RWPE1 (cell line): ENCODE results near the gene DNAH9.

Experiments used
- CTCF ChIA-PET: fragments of 350-600 bp; sonication (Branson Sonifier 250); formaldehyde crosslinking; extraction: SDS; loops from one replicate; lab custom pipeline; 2021; lab: Yijun Ruan, JAX
- POLR2A ChIA-PET: fragments of 400-600 bp; formaldehyde crosslinking; extraction: SDS; loops from one replicate; lab custom pipeline; 2020; ENCODE audit warnings: antibody characterized with exemption; ENCODE audit not compliant: low non-redundant PET; lab: Yijun Ruan, JAX
- DNase-seq: peaks from one replicate; pipeline ENCODE4 v3.0.0; 2012; ENCODE audit warnings: low spot score
- H3K27ac ChIP-seq: fragments of 450-650 bp; 2 replicates; pipeline ENCODE4 v1.5.1; 2017
- TF ChIP-seq, protein P1 (sequence below): fragments of 450-650 bp; conservative IDR thresholded peaks from 2 replicates; pipeline ENCODE4 v1.5.1; 2017; ENCODE audit warnings: low read depth, mild to moderate bottlenecking

Gene DNAH9

DNA sequence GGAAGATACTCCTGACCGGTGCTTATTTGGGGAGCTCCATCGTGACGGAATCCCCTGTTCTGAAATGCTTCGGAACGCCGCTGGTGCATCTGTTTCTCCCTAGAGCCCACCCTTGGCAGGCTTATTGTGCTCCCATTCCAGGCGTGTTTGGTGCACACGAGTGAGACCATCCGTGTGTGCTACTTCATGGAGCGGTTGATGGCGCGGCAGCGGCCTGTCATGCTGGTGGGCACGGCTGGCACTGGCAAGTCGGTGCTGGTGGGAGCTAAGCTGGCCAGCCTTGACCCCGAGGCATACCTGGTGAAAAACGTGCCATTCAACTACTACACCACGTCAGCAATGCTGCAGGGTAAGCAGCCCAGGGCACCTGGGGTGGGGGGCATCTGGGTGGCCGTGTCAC is 170.7 kb downstream of the DNAH9 start:
- no peak overlapping the region for H3K27ac ChIP-seq
- ChIA-PET POLR2A (interaction anchor here (0.6 kb wide), 1 partner anchor 894 kb away, joined by 5 read pairs; no protein-coding TSS in a partner anchor), CTCF (no interaction called here)
- TF ChIP-seq, protein P1, sequence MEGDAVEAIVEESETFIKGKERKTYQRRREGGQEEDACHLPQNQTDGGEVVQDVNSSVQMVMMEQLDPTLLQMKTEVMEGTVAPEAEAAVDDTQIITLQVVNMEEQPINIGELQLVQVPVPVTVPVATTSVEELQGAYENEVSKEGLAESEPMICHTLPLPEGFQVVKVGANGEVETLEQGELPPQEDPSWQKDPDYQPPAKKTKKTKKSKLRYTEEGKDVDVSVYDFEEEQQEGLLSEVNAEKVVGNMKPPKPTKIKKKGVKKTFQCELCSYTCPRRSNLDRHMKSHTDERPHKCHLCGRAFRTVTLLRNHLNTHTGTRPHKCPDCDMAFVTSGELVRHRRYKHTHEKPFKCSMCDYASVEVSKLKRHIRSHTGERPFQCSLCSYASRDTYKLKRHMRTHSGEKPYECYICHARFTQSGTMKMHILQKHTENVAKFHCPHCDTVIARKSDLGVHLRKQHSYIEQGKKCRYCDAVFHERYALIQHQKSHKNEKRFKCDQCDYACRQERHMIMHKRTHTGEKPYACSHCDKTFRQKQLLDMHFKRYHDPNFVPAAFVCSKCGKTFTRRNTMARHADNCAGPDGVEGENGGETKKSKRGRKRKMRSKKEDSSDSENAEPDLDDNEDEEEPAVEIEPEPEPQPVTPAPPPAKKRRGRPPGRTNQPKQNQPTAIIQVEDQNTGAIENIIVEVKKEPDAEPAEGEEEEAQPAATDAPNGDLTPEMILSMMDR = no peak
- DNase-seq = no peak

DNA sequence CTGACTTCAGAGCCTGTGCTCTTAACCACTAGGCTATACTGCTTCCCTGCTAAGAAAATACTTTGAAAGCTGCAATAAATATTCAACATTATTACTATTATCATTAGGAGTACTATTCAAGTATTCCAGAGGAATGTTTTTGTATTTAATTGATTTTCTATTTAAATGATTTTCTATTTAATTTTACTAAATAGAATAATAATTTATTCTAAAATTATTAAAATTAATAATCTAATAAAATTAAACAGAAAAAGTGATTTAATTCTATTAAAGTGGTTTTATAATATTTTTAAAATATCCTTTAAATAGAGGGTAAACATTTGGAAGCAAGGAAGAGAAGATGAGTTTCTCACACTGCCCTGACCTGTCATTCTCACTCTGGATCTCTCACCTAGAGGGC is 173.8 kb downstream of the DNAH9 start:
- TF ChIP-seq, protein P1 = no peak
- ChIA-PET POLR2A (no interaction called here), CTCF (no interaction called here)
- DNase-seq = no peak
- no peak overlapping the region for H3K27ac ChIP-seq

DNA sequence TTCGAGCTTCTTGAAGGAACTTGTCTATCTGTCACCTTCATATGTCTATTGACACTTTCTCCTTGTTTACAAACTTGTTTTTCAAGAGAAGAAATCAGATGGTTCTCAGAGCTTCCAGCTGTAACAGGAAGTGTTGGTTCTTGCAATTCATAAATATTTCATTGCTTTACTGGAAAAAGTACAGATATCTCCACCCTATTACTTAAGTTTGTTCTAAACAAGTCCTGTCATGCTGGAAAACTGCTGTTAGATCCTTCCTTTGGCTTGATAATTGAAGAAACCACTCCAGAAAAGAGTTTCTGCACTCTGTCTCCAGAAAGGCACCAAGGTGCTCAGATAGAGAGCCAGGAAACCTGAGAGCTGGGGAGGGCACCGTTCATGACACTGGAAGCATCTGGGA is 181.6 kb downstream of the DNAH9 start:
- peak overlapping the region; percentile 57 for H3K27ac ChIP-seq
- CTCF ChIA-PET = no interaction called here
- TF ChIP-seq, protein P1 = no peak
- POLR2A ChIA-PET = no interaction called here
- DNase-seq = no peak

DNA sequence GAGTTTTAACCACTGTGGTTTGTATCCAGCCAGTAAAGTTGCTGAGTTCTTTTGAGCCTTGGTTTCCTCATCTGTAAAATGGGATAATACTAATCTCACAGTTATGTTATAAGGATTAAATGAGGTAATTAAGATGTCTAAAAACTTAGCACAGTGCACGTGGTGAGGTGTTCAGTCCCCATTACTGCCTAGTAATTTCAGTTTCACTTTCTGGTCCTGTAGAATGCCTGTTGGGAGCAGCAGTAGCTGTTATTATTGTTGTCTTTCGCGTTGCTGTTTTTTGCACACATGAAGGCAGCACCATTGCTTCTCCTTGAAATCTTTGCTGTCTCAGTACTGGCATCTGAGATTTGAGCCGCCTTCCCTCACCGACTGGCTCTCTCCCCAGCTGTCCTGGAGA is 182.4 kb downstream of the DNAH9 start:
- no peak overlapping the region for H3K27ac ChIP-seq
- ChIA-PET CTCF (no interaction called here), POLR2A (no interaction called here)
- TF ChIP-seq, protein P1 = no peak
- DNase-seq = no peak

DNA sequence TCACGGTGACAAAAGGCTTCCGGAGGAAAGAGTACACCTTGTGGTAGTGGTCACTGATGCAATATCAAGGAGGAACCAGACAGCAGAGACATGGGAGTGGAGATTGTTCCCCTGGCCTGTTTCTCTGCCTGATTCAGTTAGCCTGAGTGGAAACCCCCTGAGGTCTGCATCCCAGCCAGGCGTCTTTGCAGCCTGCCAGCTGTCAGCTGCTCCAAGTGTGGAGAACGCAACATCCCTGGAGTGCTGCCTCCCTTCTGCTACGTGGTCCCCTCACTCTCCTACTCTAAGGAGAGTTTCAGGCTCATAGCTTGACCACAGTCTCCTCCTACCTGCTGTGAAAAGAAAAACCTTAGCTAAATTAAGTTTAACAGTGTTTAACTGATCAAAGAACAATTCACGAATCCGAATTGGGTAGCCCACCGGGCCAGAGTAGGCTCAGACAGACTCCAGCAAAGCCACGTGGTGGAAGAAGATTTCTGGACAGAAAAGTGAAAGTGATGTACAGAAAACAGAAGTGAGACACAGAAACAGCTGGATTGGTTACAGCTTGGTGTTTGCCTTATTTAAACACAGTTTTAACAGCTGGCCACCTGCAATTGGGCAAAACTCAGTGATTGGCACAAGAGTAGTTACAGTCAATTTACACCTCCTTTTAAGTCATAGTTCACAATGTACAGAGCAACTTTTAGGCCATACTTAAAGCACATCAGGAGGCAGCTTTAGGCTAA is 188.6 kb downstream of the DNAH9 start:
- H3K27ac ChIP-seq = no peak overlapping the region
- no peak for DNase-seq
- ChIA-PET POLR2A (no interaction called here), CTCF (interaction anchor here (0.8 to 1.0 kb wide), 2 partner anchors 14 to 97 kb away, joined by 3 to 13 read pairs; no protein-coding TSS in a partner anchor)
- TF ChIP-seq, protein P1 = no peak

DNA sequence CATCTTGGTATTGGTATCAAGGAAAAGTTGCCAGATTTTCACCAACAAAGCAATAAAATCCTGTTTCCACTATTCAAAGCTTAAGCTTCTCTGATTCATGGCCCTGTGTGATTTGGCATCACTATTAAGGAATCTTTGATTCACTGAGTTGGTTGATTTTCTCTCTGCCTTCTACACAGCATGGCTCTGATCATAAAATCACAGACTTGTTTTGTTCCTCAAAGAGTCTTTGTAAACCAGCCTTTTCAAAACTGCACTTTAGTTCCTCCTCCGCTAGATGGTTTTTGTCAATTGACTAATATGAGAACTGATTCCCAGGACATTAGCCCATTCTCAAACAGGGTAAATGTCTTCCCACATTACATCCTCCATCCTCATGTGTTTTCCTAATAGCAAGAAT is 197.6 kb downstream of the DNAH9 start:
- H3K27ac ChIP-seq = no peak overlapping the region
- ChIA-PET POLR2A (no interaction called here), CTCF (no interaction called here)
- DNase-seq = no peak
- TF ChIP-seq, protein P1 = no peak
